ENCODE results near the gene PERCC1. TPM values are rescaled to one million over a fixed set of nuclear protein-coding genes. Genes with fewer than 3 reads are reported as not detected.

Gene PERCC1
- total RNA-seq, 4 donors from 2014 or later: 1.2 TPM; not detected in 3

- TF ChIP-seq POLR2AphosphoS5 (IDR thresholded peaks at IDR 0.05): no peak
- WGBS, 2 donors (ENCODE audit: low coverage in 1 of 2): 54% methylated on average over 13 of the region's 22 CpGs; no CpG with 5 or more reads in 1 of the 2 donors
- intact Hi-C loops (cut with DNase I; ENCODE audit: low total_unique reads): no loop called here
- H3K27ac ChIP-seq: no peak overlapping the region
- in situ Hi-C loops (cut with MboI; ENCODE audit: low pct_ligation_motif_present in 1 of 4, low pct_unique_long_range_greater_than_20kb in 1 of 4, low sequenced_read_pairs in 3 of 4): no loop called here
- H3K36me3 ChIP-seq: no peaks in the 10 kb centered on the region
- H3K27me3 ChIP-seq: peaks cover 19% of the 10 kb centered on the region
- DNase-seq: no peak
- H3K4me1 ChIP-seq: peaks cover 0 to under 1% (median 0%) of the 10 kb centered on the region in 4 donors
- no peaks in the 10 kb centered on the region for H3K9me3 ChIP-seq
- no peak overlapping the region for H3K4me3 ChIP-seq
Observed at GRCh38 chr16:1433756-1434155, 2.9 kb downstream of the PERCC1 start.

GRCh38 chr16:1434644-1435592 lies 4.0 kb downstream of the PERCC1 start:
- no peaks in the 10 kb centered on the region for H3K36me3 ChIP-seq
- H3K27me3 ChIP-seq: peaks cover 15% of the 10 kb centered on the region
- no peaks in the 10 kb centered on the region for H3K4me1 ChIP-seq
- DNase-seq: no peak
- H3K9me3 ChIP-seq: no peaks in the 10 kb centered on the region
- intact Hi-C loops (cut with DNase I; ENCODE audit: low total_unique reads) (no loop called here), in situ Hi-C loops (cut with MboI; ENCODE audit: low pct_ligation_motif_present in 1 of 4, low pct_unique_long_range_greater_than_20kb in 1 of 4, low sequenced_read_pairs in 3 of 4) (no loop called here)
- no peak overlapping the region for H3K4me3 ChIP-seq
- 92 to 94% methylated on average over 2 to 40 of the region's 40 CpGs for WGBS, 2 donors (ENCODE audit: low coverage in 1 of 2)
- no peak overlapping the region for H3K27ac ChIP-seq
- TF ChIP-seq CTCF (IDR thresholded peaks at IDR 0.05) (no peak), EP300 (IDR thresholded peaks at IDR 0.05; ENCODE audit: low read depth) (no peak), POLR2AphosphoS5 (IDR thresholded peaks at IDR 0.05) (no peak), POLR2A (IDR thresholded peaks at IDR 0.05) (no peak)

- 83% methylated on average over 29 of the region's 32 CpGs; no CpG with 5 or more reads in 1 of the 2 donors for WGBS, 2 donors (ENCODE audit: low coverage in 1 of 2)
- H3K9me3 ChIP-seq: no peaks in the 10 kb centered on the region
- in situ Hi-C loops (cut with MboI; ENCODE audit: low pct_ligation_motif_present in 1 of 4, low pct_unique_long_range_greater_than_20kb in 1 of 4, low sequenced_read_pairs in 3 of 4): no loop called here
Observed at GRCh38 chr16:1435921-1436697, 5.2 kb downstream of the PERCC1 start.

GRCh38 chr16:1436731-1437355 lies 6.0 kb downstream of the PERCC1 start:
- in situ Hi-C loops (cut with MboI; ENCODE audit: low pct_ligation_motif_present in 1 of 4, low pct_unique_long_range_greater_than_20kb in 1 of 4, low sequenced_read_pairs in 3 of 4): no loop called here
- Histone ChIP-seq H3K36me3 (no peaks in the 10 kb centered on the region), H3K4me1 (no peaks in the 10 kb centered on the region), H3K9me3 (no peaks in the 10 kb centered on the region), H3K27ac (no peak overlapping the region), H3K4me3 (no peak overlapping the region), H3K27me3 (peaks cover 7% of the 10 kb centered on the region)
- intact Hi-C loops (cut with DNase I; ENCODE audit: low total_unique reads): no loop called here
- DNase-seq: no peak
- no peak for TF ChIP-seq POLR2AphosphoS5 (IDR thresholded peaks at IDR 0.05)
- TF ChIP-seq CTCF (IDR thresholded peaks at IDR 0.05): no peak
- no peak for TF ChIP-seq EP300 (IDR thresholded peaks at IDR 0.05; ENCODE audit: low read depth)
- TF ChIP-seq POLR2A (IDR thresholded peaks at IDR 0.05): no peak
- WGBS, 2 donors (ENCODE audit: low coverage in 1 of 2): 89% methylated on average over 46 of the region's 47 CpGs; no CpG with 5 or more reads in 1 of the 2 donors

More at GRCh38 chr16:1435921-1436697, 5.2 kb downstream of the PERCC1 start:
- no peak for DNase-seq
- H3K36me3 ChIP-seq: no peaks in the 10 kb centered on the region
- peaks cover 9% of the 10 kb centered on the region for H3K27me3 ChIP-seq
- H3K27ac ChIP-seq: no peak overlapping the region
- intact Hi-C loops (cut with DNase I; ENCODE audit: low total_unique reads): no loop called here
- no peaks in the 10 kb centered on the region for H3K4me1 ChIP-seq
- no peak for TF ChIP-seq POLR2A (IDR thresholded peaks at IDR 0.05)
- TF ChIP-seq CTCF (IDR thresholded peaks at IDR 0.05): no peak
- TF ChIP-seq EP300 (IDR thresholded peaks at IDR 0.05; ENCODE audit: low read depth): no peak
- TF ChIP-seq POLR2AphosphoS5 (IDR thresholded peaks at IDR 0.05): no peak
- no peak overlapping the region for H3K4me3 ChIP-seq
